GM18520 (cell line): ENCODE data around the gene ZC3H15.

Experiments used
- ATAC-seq: cut with Tn5 transposase; IDR thresholded peaks from one replicate; pipeline ENCODE4 v1.9.1; 2021; ENCODE audit not compliant: unreplicated experiment

Gene ZC3H15

GRCh38 chr2:186535861-186536260, 49.8 kb downstream of the ZC3H15 start:
- ATAC-seq, result no peak

- ATAC-seq, result no peak
Measured at GRCh38 chr2:186537019-186537418, 51.0 kb downstream of the ZC3H15 start.

- no peak for ATAC-seq
Measured at GRCh38 chr2:186540941-186541340, 54.9 kb downstream of the ZC3H15 start.

- no peak for ATAC-seq
Measured at GRCh38 chr2:186542002-186542401, 55.9 kb downstream of the ZC3H15 start.

GRCh38 chr2:186543561-186544131, 57.6 kb downstream of the ZC3H15 start:
- no peak for ATAC-seq

GRCh38 chr2:186544255-186544675, 58.2 kb downstream of the ZC3H15 start:
- ATAC-seq, result no peak

GRCh38 chr2:186546846-186547245, 60.8 kb downstream of the ZC3H15 start:
- no peak for ATAC-seq

- ATAC-seq, result no peak
Measured at GRCh38 chr2:186551323-186552050, 65.4 kb downstream of the ZC3H15 start.

- ATAC-seq, result no peak
Measured at GRCh38 chr2:186554429-186554828, 68.4 kb downstream of the ZC3H15 start.

- no peak for ATAC-seq
Measured at GRCh38 chr2:186554850-186555671, 69.0 kb downstream of the ZC3H15 start.

- no peak for ATAC-seq
Measured at GRCh38 chr2:186558512-186559276, 72.6 kb downstream of the ZC3H15 start.
